Stimulated activated CD8-positive, alpha-beta memory T cell treated with anti-CD3 and anti-CD28 coated beads, Interleukin-7, amount 100 ng/mL, for 48 hours (primary cell): ENCODE measurements around the gene ARHGAP18.

Source experiments
- DNase-seq, 2 donors: peaks; one replicate each; pipeline ENCODE4 v3.0.0-alpha.2; 2020; ENCODE audit warnings: low read depth in 1 of 2; ENCODE audit errors: extremely low read depth in 1 of 2

The ARHGAP18 gene

DNA sequence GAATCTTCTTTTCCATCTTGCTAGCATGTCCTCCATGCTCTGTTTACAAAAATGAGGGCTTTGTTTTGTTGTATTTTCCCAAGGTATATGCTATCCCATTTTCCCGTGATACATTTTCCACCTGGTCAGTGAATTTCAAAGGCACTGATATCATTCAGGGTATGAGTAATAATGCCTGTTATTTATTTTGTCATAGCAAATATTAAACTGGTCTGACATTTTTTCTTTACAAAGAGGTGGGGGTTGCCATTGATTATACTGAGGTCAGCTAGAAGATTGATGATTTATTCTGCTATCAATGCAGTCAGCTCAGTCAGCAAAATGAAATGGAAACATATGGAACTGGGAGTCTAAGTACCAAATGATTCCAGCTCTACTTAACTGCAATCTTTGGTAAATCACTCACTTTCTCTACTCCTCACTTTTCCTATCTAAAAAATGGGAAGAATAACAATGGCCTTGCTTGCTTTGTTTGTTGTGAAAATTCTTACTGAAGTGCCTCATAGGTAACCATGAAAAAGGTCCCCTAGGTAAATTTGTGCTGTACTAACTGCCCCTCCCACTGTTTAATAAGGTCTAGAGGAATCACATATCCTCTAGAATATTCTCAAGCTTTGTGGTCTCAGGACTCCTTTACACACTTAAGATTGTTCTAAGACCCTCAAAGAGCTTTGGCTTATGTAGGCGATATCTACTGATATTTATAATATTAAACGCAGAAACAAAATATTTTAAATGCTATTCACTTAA is 64.0 kb downstream of the ARHGAP18 start:
- DNase-seq = no peak

DNA sequence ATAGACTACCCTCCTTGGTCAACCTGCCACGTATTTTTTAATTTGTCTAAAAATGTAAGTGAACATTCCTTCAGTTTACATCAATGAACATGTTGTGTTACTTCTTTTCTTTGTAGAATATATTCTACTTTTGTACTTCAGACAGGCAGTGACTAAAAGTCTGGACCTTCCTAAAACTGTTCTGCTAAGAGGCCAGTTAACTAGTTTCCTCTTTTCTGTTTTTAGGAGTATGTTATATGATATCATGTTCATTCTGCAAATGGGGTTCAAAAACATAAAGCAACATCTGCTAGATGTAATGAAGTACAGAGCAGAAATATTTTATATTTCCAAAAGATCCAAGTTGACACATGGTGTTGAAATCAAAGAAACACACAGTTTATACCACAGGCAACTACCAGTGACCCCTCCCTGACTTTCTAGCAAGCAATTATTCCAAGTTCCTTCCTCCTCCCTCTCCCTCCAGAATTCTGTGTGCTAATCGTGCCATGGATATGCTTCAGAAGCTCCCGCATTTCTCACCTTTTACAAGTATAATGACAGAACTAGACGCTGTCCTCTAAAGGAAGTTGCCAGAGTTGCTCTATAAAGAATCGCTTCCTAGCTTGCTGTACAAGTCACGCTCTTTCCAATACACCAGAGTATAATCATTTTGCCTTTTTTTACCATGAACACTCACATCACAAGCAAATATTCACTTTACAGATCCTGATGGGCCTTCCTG is 64.7 kb downstream of the ARHGAP18 start:
- DNase-seq = no peak

DNA sequence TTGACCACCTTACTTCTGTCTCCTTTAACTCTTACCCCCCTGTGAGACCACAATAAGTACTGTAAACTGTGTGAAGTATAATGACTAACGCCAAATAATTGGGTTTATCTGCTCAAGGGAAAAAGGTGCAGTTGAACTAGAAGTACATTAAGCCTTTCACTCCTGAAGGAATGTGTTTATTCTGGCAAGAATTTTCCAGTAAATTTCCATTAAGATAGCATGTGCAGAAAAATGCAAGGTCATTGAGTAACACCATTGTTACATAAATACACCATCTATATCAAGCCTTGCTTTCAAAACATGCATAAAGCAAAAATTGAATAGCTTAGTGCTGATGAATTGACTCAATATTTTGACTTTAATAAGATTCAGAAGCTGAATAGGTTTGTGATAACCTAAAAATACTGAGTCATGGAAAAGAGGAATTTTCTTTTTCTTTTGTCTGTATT is 65.4 kb downstream of the ARHGAP18 start:
- no peak for DNase-seq

DNA sequence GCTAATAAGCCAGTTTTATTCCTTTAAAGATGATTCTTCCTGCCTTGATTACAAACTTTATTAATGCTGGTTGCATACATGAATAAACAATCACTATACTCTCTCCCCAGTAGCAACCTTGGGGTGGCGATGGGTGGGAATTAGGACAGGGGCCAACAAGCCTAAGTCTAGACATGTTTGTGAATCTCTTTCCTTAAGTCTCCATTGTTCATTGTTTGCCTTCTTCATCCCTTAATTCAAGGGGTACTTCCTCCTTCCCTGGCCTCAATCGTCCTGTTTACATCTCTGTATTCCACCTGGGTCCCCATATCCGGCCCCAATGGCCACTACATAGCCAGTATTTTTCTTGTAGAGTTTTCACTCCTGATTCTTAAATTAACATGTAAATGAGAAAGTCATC is 66.0 kb downstream of the ARHGAP18 start:
- DNase-seq = no peak

DNA sequence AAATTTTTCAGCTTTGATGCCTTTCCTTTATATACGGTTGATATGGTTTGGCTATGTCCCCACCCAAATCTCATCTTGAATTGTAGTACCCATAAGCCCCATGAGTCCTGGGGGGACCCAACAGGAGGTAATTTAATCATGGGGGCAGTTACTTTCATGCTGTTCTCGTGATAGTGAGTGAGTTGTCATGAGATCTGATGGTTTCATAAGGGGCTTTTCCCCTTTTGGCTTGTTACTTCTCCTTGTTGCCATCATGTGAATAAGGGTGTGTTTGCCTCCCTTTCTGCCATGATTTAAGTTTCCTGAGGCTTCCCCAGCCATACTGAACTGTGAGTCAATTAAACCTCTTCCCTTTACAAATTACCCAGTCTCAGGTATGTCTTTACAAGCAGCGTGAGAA is 66.8 kb downstream of the ARHGAP18 start:
- no peak for DNase-seq

DNA sequence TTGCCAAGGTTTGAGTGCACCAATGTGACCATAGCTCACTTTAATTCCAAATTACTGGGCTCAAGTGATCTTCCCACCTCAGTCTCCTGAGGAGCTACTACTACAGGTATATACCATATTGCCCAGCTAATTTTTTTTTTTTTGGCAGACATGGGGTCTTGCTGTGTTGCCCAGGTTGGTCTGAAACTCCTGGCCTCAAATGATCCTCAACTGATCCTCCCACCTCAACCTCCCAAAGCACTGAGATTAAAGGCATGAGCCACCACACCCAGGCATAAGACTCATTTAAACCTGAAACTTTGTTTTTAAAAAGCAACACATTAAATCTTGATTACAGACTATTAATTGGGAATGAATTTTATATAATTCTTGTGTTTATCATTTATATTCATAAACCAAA is 67.7 kb downstream of the ARHGAP18 start:
- DNase-seq = no peak

DNA sequence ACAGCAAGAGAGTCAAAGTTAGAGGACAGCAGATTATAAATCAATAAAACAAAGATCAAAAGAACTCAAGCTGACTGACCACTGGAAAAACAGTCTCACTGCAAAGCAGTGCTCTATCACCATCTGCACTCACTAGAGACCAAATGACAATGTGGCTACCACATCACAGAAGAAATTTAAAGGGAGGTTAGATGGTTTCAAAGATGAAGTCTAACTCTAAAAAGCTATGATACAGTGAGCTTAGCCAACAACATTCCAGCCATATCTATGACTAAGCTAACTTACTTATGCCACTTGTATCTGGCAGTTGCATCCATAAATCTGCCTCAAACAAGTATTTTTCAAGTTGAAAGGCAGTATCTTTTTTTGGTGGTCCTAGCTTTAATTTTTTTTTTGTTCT is 68.6 kb downstream of the ARHGAP18 start:
- no peak for DNase-seq

DNA sequence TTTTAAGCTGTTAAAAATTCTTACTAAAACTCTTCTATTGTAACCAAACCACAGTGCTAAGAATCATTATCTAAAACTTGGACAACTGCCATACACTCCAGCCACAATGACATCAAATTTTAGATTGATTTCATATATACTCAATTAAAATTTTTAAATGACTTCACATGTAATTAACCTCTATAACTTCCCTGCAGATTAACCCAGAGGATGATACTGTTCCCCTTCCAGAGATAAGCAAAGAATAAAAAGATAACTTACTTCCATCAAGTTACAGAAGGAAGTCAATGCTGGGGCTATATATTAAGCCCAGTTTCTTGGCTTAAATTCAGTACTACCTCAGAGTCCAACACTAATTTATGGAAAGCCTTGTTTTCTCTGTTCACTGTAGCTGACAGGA is 71.3 kb downstream of the ARHGAP18 start:
- DNase-seq = no peak

DNA sequence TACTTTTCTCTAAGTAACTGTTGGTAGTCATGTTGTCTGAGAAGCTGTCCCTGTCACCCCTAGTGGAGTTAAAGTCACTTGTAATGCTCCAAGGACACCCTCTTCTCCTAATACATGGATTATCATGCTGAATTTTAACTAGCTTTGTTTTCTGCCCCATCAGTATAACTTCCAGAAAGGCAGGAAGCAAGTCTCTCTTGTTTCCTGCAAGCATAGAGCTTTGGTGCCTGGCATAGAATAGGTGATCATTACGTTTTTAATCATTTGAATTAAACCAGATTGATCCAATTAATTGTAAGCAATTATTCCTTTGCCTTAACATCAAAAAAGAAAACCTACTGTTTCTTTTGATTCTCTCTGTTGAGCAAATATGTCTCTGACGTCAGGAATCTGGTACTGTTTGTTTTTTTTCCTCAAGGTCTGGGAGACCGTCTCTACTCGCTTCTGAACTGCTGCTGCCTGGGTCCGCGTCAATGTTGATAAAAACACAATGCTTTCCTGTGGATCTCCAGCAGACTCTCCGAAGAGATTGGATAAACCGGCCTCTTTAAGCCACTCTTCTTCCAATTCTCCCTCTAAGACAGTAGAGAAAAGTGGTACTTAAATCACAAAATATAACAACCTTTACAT is 71.8 kb downstream of the ARHGAP18 start:
- DNase-seq = no peak

DNA sequence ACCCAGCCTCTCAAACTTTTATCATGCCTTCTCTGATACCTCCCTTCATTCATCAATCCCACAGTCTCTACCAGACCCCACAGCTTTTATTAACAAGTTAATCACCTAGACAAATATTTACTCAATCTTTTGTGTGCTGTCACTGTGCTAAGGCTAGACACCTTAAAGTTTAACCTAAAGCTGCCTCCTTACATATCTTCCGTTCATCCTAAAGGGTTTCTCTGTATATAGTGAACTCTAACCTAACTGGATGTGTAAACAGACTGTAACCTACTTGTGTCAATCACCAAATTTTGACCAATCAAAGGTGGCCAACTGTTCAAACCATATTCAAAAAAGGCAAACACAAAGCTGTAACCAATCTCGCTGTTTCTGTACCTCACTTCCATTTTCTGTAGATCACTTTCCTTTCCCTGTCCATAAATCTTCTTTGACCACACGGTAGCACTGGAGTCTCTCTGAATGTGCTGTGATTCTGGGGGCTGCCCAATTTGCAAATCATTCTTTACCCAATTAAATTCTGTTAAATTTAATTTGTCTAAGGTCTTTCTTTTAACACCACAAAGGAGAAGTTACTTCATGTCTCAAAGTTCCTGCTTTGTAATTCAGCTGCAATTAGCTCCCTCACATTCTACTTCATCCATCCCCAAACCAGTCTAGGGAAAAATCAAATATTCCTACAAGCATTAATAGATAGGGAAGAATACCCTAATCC is 72.5 kb downstream of the ARHGAP18 start:
- no peak for DNase-seq

DNA sequence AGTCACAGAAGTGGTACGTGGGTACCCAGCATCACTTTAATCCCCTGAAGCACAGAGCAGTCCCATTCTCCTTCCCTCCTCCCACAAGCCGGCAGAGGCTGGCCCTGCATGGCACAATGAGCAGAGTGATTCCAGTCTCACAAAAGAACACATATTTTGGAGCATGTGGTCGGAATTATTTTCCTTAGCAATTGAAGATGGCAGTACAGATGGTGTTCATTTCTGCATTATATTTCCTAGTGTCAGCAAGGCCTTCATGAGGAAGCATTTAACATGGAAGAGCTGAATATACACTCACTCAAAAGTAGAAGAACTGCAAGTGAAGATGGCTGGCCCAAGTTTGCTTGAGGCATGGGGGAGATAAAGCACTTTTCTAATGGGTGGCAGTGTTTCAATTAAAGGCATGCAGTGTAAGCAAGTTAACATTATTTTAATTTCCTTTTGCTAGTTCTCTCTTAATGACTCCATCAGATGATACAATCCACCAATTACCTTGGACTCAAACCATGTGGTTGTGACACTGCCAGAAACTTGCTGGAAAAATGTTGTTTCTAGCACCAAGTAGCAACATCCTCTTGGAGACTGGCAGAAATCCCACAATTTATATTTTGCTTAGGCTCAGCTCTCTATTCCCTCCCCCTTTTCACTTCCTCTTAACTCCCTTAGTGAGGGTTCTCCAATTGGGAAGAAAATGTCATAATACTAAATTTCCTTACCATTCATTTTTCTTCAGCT is 74.4 kb downstream of the ARHGAP18 start:
- DNase-seq = no peak

DNA sequence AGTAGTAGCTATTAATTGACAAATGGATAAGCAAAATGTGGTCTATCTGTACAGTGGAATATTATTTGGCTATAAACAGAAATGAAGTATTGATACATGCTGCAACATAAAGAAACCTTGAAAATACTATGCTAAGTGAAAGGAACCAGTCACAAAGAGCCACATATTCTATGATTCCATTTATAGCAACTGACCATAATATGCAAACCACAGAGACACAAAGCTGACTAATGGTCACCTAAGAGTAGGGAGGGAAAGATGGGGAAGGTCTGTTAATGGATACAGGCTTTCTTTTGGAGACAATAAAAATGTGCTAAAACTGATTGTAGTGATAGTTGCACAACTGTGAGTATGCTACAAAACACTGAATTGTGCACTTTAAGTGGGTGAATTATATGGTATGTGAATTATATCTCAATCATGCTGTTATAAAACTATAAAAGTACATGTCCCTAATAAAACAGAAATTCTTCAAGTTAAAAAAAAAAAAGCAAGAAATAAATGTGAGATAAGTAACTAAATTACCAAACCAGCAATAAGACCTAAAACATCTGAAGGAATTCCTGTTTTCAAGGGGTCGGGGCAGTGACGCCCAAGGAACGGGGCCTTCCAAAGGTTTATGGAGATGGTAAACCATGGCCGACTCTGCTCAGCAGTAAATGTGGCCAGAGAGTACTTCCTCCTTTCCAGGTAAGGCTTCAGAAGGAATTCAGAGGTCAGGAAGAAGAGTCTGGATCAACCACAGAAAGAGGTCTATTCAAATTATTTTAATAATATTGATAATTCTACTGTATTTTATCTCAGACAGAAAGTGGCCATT is 75.4 kb downstream of the ARHGAP18 start:
- DNase-seq = no peak

DNA sequence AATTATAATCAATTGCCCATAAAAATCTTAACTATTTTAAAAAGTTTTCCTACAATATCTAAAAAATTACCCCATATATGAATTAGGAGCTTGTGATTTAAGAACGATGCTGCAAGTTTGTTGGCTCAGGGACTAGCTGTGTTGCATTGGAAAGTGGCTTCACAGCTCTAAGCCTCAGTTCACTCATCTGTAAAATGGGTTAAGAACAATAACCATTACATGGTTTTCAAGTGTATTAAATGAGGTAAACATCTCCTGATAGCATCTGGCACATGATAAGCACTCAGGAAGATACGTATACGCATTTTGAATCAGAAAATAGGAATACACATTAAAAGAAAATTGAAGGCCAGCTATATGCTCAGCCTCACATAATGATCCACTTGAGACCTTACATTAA is 76.4 kb downstream of the ARHGAP18 start:
- no peak for DNase-seq

DNA sequence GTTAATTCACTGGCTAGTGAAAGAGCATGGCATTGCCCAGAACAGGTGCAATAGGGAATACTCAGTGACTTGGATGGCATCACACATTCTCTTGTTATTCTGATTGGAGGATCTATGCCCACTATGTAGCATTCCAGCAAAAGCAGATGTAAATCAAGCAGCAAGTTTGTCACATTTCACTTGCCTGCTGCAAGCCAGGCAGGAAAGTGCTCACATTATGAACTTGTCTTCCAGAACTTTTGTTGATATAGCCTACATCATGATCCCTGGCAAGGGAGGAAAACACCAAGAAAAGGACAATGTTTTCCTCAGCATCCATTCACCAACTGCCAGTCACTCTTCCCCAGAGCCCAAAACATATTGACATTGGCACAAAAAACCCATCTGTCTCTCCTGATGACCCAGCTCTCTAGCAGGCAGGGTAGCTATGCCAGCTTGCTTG is 77.8 kb downstream of the ARHGAP18 start:
- DNase-seq = no peak

DNA sequence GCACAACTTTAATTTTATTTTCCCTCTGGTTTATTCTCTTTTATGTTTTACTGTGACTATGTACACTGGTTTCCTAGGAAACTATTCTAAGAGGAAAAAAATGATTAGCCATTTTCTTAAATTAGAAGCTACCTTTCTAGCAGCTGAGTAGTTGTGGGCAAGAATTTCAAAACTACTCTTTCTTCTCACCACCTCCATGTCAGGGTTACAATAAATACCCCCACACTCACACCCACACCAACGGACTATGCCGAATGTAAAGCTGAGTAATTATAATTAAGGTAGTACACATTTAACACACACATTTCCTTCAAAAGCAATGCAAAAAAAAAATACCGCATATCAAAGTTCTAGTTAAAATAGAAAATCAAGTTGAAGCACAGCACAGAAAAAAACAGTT is 78.9 kb downstream of the ARHGAP18 start:
- DNase-seq = peak in 1 of 2 donors; percentile 9

DNA sequence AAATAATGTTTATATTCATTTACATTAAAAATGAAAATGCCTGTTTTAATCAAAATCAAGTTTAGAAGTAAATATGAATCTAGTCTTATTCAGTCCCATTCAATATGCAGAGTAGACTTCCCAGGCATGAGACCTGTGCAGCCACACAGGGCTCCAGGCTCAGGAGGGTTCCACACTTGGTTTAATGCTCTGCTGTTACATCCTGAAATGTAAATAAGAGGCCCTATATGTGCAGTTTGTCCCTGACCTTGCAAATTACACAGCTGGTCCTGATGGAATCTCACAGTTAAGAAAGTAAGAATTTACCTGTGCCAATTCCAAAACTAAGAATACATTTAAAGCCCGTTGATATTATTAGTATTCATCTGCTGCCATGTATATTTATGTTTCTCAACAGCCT is 79.4 kb downstream of the ARHGAP18 start:
- DNase-seq = no peak

DNA sequence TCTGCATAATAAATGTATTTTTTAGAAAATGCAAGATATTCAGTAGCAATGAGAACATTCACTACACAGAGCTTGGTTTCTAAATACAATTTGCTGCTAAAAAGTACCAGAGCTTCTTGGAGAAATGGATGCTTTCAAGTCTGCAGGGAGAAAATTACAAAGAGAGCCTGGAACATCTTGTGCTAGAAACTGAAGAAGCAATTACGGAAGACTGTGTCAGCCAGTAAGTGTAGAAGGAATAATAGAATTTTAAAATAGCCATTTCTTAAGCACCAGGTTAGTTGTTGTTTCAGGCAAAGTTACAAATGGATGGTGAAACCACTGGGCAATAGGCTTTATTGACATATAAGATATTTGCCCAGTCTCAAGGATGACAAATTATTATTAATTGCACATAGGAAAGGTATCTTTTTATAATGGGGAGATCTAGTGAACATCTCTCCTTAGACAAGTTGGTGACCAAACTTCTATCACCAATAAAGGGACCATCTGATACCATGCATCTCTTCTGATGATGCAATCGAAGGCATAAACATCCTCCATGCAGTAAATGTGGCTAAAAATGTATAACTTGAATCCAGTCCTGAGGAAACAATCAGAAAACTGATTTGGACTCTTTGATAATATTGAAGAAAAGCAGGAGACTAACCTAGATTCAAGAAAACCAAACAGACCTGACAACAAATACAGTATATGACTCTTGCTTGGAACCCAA is 81.7 kb downstream of the ARHGAP18 start:
- no peak for DNase-seq

DNA sequence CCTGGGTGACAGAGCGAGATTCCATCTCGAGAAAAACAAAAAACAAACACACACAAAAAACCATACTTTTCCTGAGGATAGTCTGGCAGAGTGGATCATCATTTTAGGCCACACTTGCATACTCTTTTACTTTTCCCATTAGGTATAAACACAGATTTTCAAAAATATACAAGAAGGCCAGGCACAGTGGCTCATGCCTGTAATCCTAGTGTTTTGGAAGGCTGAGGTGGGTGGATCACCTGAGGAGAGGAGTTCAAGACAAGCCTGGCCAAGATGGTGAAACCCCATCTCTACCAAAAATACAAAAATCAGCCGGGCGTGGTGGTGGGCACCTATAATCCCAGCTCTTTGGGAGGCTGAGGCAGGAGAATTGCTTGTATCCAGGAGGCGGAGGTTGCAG is 85.5 kb downstream of the ARHGAP18 start:
- no peak for DNase-seq
